ENCODE data around the gene KIF25.

GRCh38 chr6:167952512-167952859, 45.0 kb upstream of the KIF25 start:
- TF ChIP-seq, protein P1, sequence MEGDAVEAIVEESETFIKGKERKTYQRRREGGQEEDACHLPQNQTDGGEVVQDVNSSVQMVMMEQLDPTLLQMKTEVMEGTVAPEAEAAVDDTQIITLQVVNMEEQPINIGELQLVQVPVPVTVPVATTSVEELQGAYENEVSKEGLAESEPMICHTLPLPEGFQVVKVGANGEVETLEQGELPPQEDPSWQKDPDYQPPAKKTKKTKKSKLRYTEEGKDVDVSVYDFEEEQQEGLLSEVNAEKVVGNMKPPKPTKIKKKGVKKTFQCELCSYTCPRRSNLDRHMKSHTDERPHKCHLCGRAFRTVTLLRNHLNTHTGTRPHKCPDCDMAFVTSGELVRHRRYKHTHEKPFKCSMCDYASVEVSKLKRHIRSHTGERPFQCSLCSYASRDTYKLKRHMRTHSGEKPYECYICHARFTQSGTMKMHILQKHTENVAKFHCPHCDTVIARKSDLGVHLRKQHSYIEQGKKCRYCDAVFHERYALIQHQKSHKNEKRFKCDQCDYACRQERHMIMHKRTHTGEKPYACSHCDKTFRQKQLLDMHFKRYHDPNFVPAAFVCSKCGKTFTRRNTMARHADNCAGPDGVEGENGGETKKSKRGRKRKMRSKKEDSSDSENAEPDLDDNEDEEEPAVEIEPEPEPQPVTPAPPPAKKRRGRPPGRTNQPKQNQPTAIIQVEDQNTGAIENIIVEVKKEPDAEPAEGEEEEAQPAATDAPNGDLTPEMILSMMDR (IDR thresholded peaks at IDR 0.05; ENCODE audit: low read depth, low read length), result no peak
- TF ChIP-seq MYC (IDR thresholded peaks at IDR 0.05; ENCODE audit: low read depth, low read length), result no peak
- TF ChIP-seq MAX (IDR thresholded peaks at IDR 0.05; ENCODE audit: low read depth, low read length), result no peak
